HepG2 (cell line): ENCODE data around the gene HELZ2. TPM values are rescaled to one million over a fixed set of nuclear protein-coding genes. Genes with fewer than 3 reads are reported as not detected.

Experiments
- BCL6 ChIP-seq: IDR thresholded peaks from 2 replicates; pipeline ENCODE4 v1.6.1; 2016; ENCODE audit warnings: missing genetic modification reagents, missing compliant biosample characterization
- BRF2 ChIP-seq: sonication (generic); formaldehyde crosslinking; IDR thresholded peaks from 2 replicates; pipeline ENCODE4 v1.8.1; 2022; ENCODE audit warnings: mild to moderate bottlenecking, missing genetic modification reagents
- E2F5 ChIP-seq: sonication (generic); formaldehyde crosslinking; conservative IDR thresholded peaks from 2 replicates; pipeline ENCODE4 v1.4.0; 2020; ENCODE audit warnings: missing genetic modification reagents
- HIC2 ChIP-seq: sonication (generic); formaldehyde crosslinking; IDR thresholded peaks from 2 replicates; pipeline ENCODE4 v1.9.0; 2022; ENCODE audit warnings: low read depth, missing genetic modification reagents
- KLF6 ChIP-seq: IDR thresholded peaks from 2 replicates; pipeline ENCODE4 v1.8.0; 2016; ENCODE audit warnings: missing biosample characterization, missing genetic modification reagents
- ZNF407 ChIP-seq: sonication (generic); formaldehyde crosslinking; IDR thresholded peaks from one replicate; pipeline ENCODE4 v1.5.1; 2020; ENCODE audit warnings: mild to moderate bottlenecking, missing genetic modification reagents; ENCODE audit errors: not compliant biosample characterization
- ZNF687 ChIP-seq: sonication (generic); formaldehyde crosslinking; IDR thresholded peaks from 2 replicates; pipeline ENCODE4 v1.5.1; 2020; ENCODE audit warnings: mild to moderate bottlenecking, missing genetic modification reagents, moderate library complexity
- ZNF781 ChIP-seq: sonication (generic); formaldehyde crosslinking; IDR thresholded peaks from 2 replicates; pipeline ENCODE4 v1.5.1; 2020; ENCODE audit warnings: borderline replicate concordance, mild to moderate bottlenecking, missing genetic modification reagents; ENCODE audit errors: not compliant biosample characterization
- polyA plus RNA-seq, 8 experiments: library from polyadenylated mRNA; depleted of rRNA in 3 of 8; stranded (reverse) in 7 of 8; unstranded in 1 of 8; fragments of >200 nt; fragmentation: Illumina TruSeq in 4 of 8; extraction: Trizol in 4 of 8; gene quantifications; 2 replicates each; pipeline versions ENCODE4 v1.2.1 to v1.2.3, GENCODE V29; 2011 to 2016; ENCODE audit warnings: low read depth in 4 of 8, missing spikeins in 1 of 8, mixed read lengths in 1 of 8; ENCODE audit not compliant: insufficient read depth in 1 of 8
- total RNA-seq, 5 experiments: library from RNA; depleted of rRNA; stranded (reverse); fragments of >200 nt; fragmentation: Illumina TruSeq; extraction: Trizol; gene quantifications; 2 replicates each; pipeline ENCODE4 v1.2.3, GENCODE V29; 2016; ENCODE audit warnings: low read depth in 1 of 5

The HELZ2 gene
- total and polyA plus RNA-seq, 2 of the 13 experiments (the other 11 are each of a cell fraction or from before 2014, with no cell fraction given) = 9.6 to 10.1 TPM

- TF ChIP-seq ZNF407 (CRISPR knock-in tag) (no peak), ZNF781 (CRISPR knock-in tag) (no peak), BCL6 (no peak), BRF2 (CRISPR knock-in tag) (no peak), E2F5 (CRISPR knock-in tag) (no peak), KLF6 (CRISPR knock-in tag) (no peak), HIC2 (CRISPR knock-in tag) (no peak), ZNF687 (peak; percentile 10; the same call in 1 of the 2 replicates)
Observed at GRCh38 chr20:63555661-63556381, 18.2 kb downstream of the HELZ2 start (continued).
